Trophoblast cell (in vitro differentiated cells and primary cell): Measurements from ENCODE around the gene ATP7B. TPM values are rescaled to one million over a fixed set of nuclear protein-coding genes. Genes with fewer than 3 reads are reported as not detected.

Source experiments
- DNase-seq, 2 donors: peaks; one replicate each; pipeline ENCODE4 v3.0.0-alpha.2; 2016
- H2AFZ ChIP-seq: 2 replicates; pipeline ENCODE4 v1.6.1; 2013; ENCODE audit warnings: low read length, moderate library complexity, mild to moderate bottlenecking; ENCODE audit not compliant: insufficient read depth, poor library complexity
- H2AK5ac ChIP-seq: 2 replicates; pipeline ENCODE4 v1.6.1; 2013; ENCODE audit warnings: mild to moderate bottlenecking, low read length
- H2BK120ac ChIP-seq: 2 replicates; pipeline ENCODE4 v1.6.1; 2013; ENCODE audit warnings: low read length, mild to moderate bottlenecking, moderate library complexity; ENCODE audit not compliant: insufficient read depth, poor library complexity
- H2BK12ac ChIP-seq: 2 replicates; pipeline ENCODE4 v1.6.1; 2013; ENCODE audit warnings: mild to moderate bottlenecking, low read length, moderate library complexity
- H2BK5ac ChIP-seq: 2 replicates; pipeline ENCODE4 v1.6.1; 2013; ENCODE audit warnings: low read length, low read depth, moderate library complexity, mild to moderate bottlenecking; ENCODE audit not compliant: poor library complexity
- H3K14ac ChIP-seq: 2 replicates; pipeline ENCODE4 v1.6.1; 2013; ENCODE audit warnings: mild to moderate bottlenecking, low read length
- H3K18ac ChIP-seq: 2 replicates; pipeline ENCODE4 v1.6.1; 2013; ENCODE audit warnings: mild to moderate bottlenecking, low read length
- H3K23ac ChIP-seq: 2 replicates; pipeline ENCODE4 v1.6.1; 2013; ENCODE audit warnings: low read length
- H3K27ac ChIP-seq: 2 replicates; pipeline ENCODE4 v1.5.1; 2013; ENCODE audit warnings: low read depth, mild to moderate bottlenecking, inconsistent platforms, low read length, moderate library complexity
- H3K27me3 ChIP-seq: 2 replicates; pipeline ENCODE4 v1.6.1; 2013; ENCODE audit warnings: inconsistent platforms, mild to moderate bottlenecking, low read length, moderate library complexity; ENCODE audit not compliant: insufficient read depth
- H3K36me3 ChIP-seq, 2 experiments: 1 replicate in 1 of 2; 2 replicates in 1 of 2; pipeline ENCODE4 v1.6.1; 2013; ENCODE audit warnings: low read length in 2 of 2, mild to moderate bottlenecking in 2 of 2, moderate library complexity in 1 of 2; ENCODE audit not compliant: insufficient read depth in 2 of 2, control insufficient read depth in 1 of 2
- H3K4ac ChIP-seq: 2 replicates; pipeline ENCODE4 v1.6.1; 2013; ENCODE audit warnings: low read depth, mild to moderate bottlenecking, low read length, moderate library complexity
- H3K4me1 ChIP-seq, 2 experiments: 1 replicate in 1 of 2; 2 replicates in 1 of 2; pipeline ENCODE4 v1.6.1; 2013; ENCODE audit warnings: low read length in 2 of 2, mild to moderate bottlenecking in 2 of 2, moderate library complexity in 1 of 2; ENCODE audit not compliant: insufficient read depth in 2 of 2, control insufficient read depth in 1 of 2
- H3K4me2 ChIP-seq: 2 replicates; pipeline ENCODE4 v1.6.1; 2013; ENCODE audit warnings: inconsistent platforms, mild to moderate bottlenecking, low read length, moderate library complexity
- H3K4me3 ChIP-seq: 2 replicates; pipeline ENCODE4 v1.5.1; 2013; ENCODE audit warnings: mild to moderate bottlenecking, low read depth, low read length, inconsistent platforms
- H3K79me1 ChIP-seq: one replicate; pipeline ENCODE4 v1.6.1; 2013; ENCODE audit warnings: low read length
- H3K79me2 ChIP-seq: 2 replicates; pipeline ENCODE4 v1.6.1; 2013; ENCODE audit warnings: low read length, mild to moderate bottlenecking; ENCODE audit not compliant: control insufficient read depth, insufficient read depth, poor library complexity
- H3K9ac ChIP-seq: 2 replicates; pipeline ENCODE4 v1.6.1; 2013; ENCODE audit warnings: mild to moderate bottlenecking, low read length
- H3K9me3 ChIP-seq: 2 replicates; pipeline ENCODE4 v1.6.1; 2013; ENCODE audit warnings: low read depth, mild to moderate bottlenecking, control low read depth, inconsistent platforms, low read length; ENCODE audit not compliant: insufficient read depth
- H4K12ac ChIP-seq: 2 replicates; pipeline ENCODE4 v1.6.1; 2013; ENCODE audit warnings: low read depth, mild to moderate bottlenecking, low read length, moderate library complexity
- H4K8ac ChIP-seq: 2 replicates; pipeline ENCODE4 v1.6.1; 2013; ENCODE audit warnings: low read depth, mild to moderate bottlenecking, low read length, moderate library complexity
- H4K91ac ChIP-seq: one replicate; pipeline ENCODE4 v1.6.1; 2013; ENCODE audit warnings: low read depth, mild to moderate bottlenecking, low read length, moderate library complexity
- WGBS: extraction: QIAGEN DNeasy Blood & Tissue Kit; methylation state at CpG from one replicate; pipeline ENCODE4 v1.1.7; 2013; ENCODE audit warnings: missing lambda C conversion rate; ENCODE audit not compliant: insufficient read length, insufficient coverage; ENCODE audit errors: extremely low coverage; 5-methylcytosine and 5-hydroxymethylcytosine counted together
- polyA plus RNA-seq: library from polyadenylated mRNA; stranded (reverse); fragments of 200-250 nt; gene quantifications from 2 replicates; pipeline ENCODE4 v1.2.3, GENCODE V29; 2013

The ATP7B gene
- polyA plus RNA-seq = 10.4 and 10.5 TPM in 2 replicates

GRCh38 chr13:52010890-52011631 is at the start of gene ATP7B:
ATP7B (minus strand) TSS chr13:52011450; CDS start chr13:52011337, 113 bp downstream.
- peak within 1 kb of the TSS; percentile 5 for H2BK5ac ChIP-seq
- peaks cover 9% of the 10 kb centered on the region for H3K79me2 ChIP-seq
- no peak within 1 kb of the TSS for H2AK5ac ChIP-seq
- H3K9me3 ChIP-seq = peaks cover 5% of the 10 kb centered on the region
- H4K12ac ChIP-seq = peak within 1 kb of the TSS; percentile 86
- peak within 1 kb of the TSS; percentile 20 for H3K27ac ChIP-seq
- peaks cover 0 to 3% of the 10 kb centered on the region in 2 experiments for H3K4me1 ChIP-seq
- H3K79me1 ChIP-seq = peaks cover 8% of the 10 kb centered on the region
- no peaks in the 10 kb centered on the region for H3K27me3 ChIP-seq
- peak within 1 kb of the TSS; percentile 82 for H4K8ac ChIP-seq
- peak within 1 kb of the TSS; percentile 72 for H3K14ac ChIP-seq
- no peak within 1 kb of the TSS for H3K23ac ChIP-seq
- peak within 1 kb of the TSS; percentile 93 for H3K4me3 ChIP-seq
- H4K91ac ChIP-seq = peak within 1 kb of the TSS; percentile 50
- no CpG with 5 or more reads among the region's 46 CpGs for WGBS
- H3K4me2 ChIP-seq = peak within 1 kb of the TSS; percentile 98
- H2BK120ac ChIP-seq = peak within 1 kb of the TSS; percentile 53
- H2AFZ ChIP-seq = peak within 1 kb of the TSS; percentile 92
- H3K18ac ChIP-seq = peak within 1 kb of the TSS; percentile 87
- H3K9ac ChIP-seq = peak within 1 kb of the TSS; percentile 78
- peak within 1 kb of the TSS; percentile 32 for H2BK12ac ChIP-seq
- peak within 1 kb of the TSS; percentile 70 for H3K4ac ChIP-seq
- no peak for DNase-seq
- H3K36me3 ChIP-seq = no peaks in the 10 kb centered on the region

- no peaks in the 10 kb centered on the region for H3K79me2 ChIP-seq
- no peak overlapping the region for H2BK12ac ChIP-seq
- WGBS = no CpG with 5 or more reads among the region's 4 CpGs
- H4K8ac ChIP-seq = no peak overlapping the region
- H3K4me1 ChIP-seq = peaks cover 0 to 8% of the 10 kb centered on the region in 2 experiments
- no peaks in the 10 kb centered on the region for H3K27me3 ChIP-seq
- no peak overlapping the region for H2BK5ac ChIP-seq
- no peak overlapping the region for H3K4me2 ChIP-seq
- no peak overlapping the region for H3K18ac ChIP-seq
- no peak overlapping the region for H3K27ac ChIP-seq
- H3K9ac ChIP-seq = no peak overlapping the region
- H3K23ac ChIP-seq = no peak overlapping the region
- H4K91ac ChIP-seq = no peak overlapping the region
- no peak overlapping the region for H4K12ac ChIP-seq
- no peaks in the 10 kb centered on the region for H3K9me3 ChIP-seq
- no peak overlapping the region for H3K4me3 ChIP-seq
- no peak overlapping the region for H2BK120ac ChIP-seq
- H3K36me3 ChIP-seq = no peaks in the 10 kb centered on the region
- H3K4ac ChIP-seq = no peak overlapping the region
- H3K79me1 ChIP-seq = no peaks in the 10 kb centered on the region
- peak; percentile 74 to 82 for DNase-seq
- H2AFZ ChIP-seq = no peak overlapping the region
- no peak overlapping the region for H3K14ac ChIP-seq
- no peak overlapping the region for H2AK5ac ChIP-seq
Observed at GRCh38 chr13:52053460-52053859, 42.2 kb upstream of the ATP7B start.

- Histone ChIP-seq H4K91ac (no peak overlapping the region), H2BK12ac (no peak overlapping the region), H2AK5ac (no peak overlapping the region), H3K18ac (no peak overlapping the region), H3K9me3 (no peaks in the 10 kb centered on the region), H2BK120ac (no peak overlapping the region), H2AFZ (no peak overlapping the region), H2BK5ac (no peak overlapping the region), H3K4me1 (peaks cover 0 to 8% of the 10 kb centered on the region in 2 experiments), H3K4me3 (no peak overlapping the region), H3K9ac (no peak overlapping the region), H3K14ac (no peak overlapping the region), H3K36me3 (no peaks in the 10 kb centered on the region), H3K4me2 (no peak overlapping the region), H3K79me1 (no peaks in the 10 kb centered on the region), H3K79me2 (no peaks in the 10 kb centered on the region), H4K8ac (no peak overlapping the region), H3K27ac (no peak overlapping the region), H3K27me3 (no peaks in the 10 kb centered on the region), H3K23ac (no peak overlapping the region), H4K12ac (no peak overlapping the region), H3K4ac (no peak overlapping the region)
- no CpG with 5 or more reads among the region's 7 CpGs for WGBS
- no peak for DNase-seq
Observed at GRCh38 chr13:52051400-52051799, 40.1 kb upstream of the ATP7B start.

GRCh38 chr13:52048516-52048915 is 37.3 kb upstream of the ATP7B start:
- no peaks in the 10 kb centered on the region for H3K27me3 ChIP-seq
- no peak overlapping the region for H4K12ac ChIP-seq
- no CpG with 5 or more reads among the region's 2 CpGs for WGBS
- H4K91ac ChIP-seq = no peak overlapping the region
- H3K14ac ChIP-seq = no peak overlapping the region
- H3K27ac ChIP-seq = no peak overlapping the region
- no peaks in the 10 kb centered on the region for H3K9me3 ChIP-seq
- no peak overlapping the region for H3K4ac ChIP-seq
- H2BK5ac ChIP-seq = no peak overlapping the region
- H2BK12ac ChIP-seq = no peak overlapping the region
- no peak overlapping the region for H2BK120ac ChIP-seq
- no peak overlapping the region for H3K9ac ChIP-seq
- no peaks in the 10 kb centered on the region for H3K79me2 ChIP-seq
- no peak overlapping the region for H4K8ac ChIP-seq
- H3K4me1 ChIP-seq = peaks cover 0 to 6% of the 10 kb centered on the region in 2 experiments
- H3K18ac ChIP-seq = no peak overlapping the region
- no peak overlapping the region for H3K4me3 ChIP-seq
- no peaks in the 10 kb centered on the region for H3K36me3 ChIP-seq
- peak overlapping the region; percentile 27 for H3K4me2 ChIP-seq
- no peak overlapping the region for H2AK5ac ChIP-seq
- H3K79me1 ChIP-seq = no peaks in the 10 kb centered on the region
- no peak overlapping the region for H2AFZ ChIP-seq
- no peak for DNase-seq
- H3K23ac ChIP-seq = no peak overlapping the region
